Loucy (cell line): ENCODE measurements around the gene KCTD19.

ENCODE experiments used
- CTCF ChIP-seq: fragments of 200-600 bp; sonication (generic); conservative IDR thresholded peaks from 2 replicates; pipeline ENCODE4 v1.5.1; 2014; ENCODE audit warnings: mild to moderate bottlenecking, antibody characterized with exemption, low read length
- EZH2phosphoT487 ChIP-seq: fragments of 200-600 bp; IDR thresholded peaks from 2 replicates; pipeline ENCODE4 v1.6.1; 2018; ENCODE audit warnings: antibody characterized with exemption, mild to moderate bottlenecking, moderate library complexity, borderline replicate concordance

DNA sequence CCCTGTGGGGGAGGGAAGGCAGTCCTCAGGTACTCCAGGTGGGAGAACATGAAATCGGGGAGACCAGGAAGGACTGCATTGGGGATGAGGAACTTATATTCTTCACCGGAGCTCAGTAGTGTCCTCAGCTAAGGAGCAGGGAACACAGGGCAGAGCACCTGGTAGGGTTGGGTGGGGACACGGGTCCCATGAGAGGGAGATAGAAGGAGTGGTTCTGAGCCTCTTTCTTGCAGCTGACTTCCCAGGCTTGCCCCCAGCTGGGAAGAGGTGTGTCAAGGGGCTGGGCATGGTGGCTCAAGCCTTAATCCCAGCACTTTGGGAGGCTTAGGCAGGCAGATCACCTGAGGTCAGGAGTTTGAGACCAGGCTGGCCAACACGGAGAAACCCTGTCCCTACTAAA, 81.4 kb downstream of the KCTD19 start:
- TF ChIP-seq CTCF (no peak), EZH2phosphoT487 (no peak)
